Measurements from ENCODE around the gene STK33.

- TF ChIP-seq CTCF (IDR thresholded peaks at IDR 0.05; ENCODE audit: borderline replicate concordance, extremely low read depth, low read length, poor library complexity, severe bottlenecking) (no peak), EZH2 (IDR thresholded peaks at IDR 0.05; ENCODE audit: borderline replicate concordance, low read depth, low read length, severe bottlenecking) (no peak)
Observed at GRCh38 chr11:8390851-8391612, 203.0 kb downstream of the STK33 start.
